OCI-LY7 (cell line): Measurements from ENCODE around the gene WDR70.

Source experiments
- EZH2phosphoT487 ChIP-seq: fragments of 200-600 bp; sonication (generic); IDR thresholded peaks from 2 replicates; pipeline ENCODE4 v1.6.1; 2018; ENCODE audit warnings: low read depth, borderline replicate concordance, mild to moderate bottlenecking, mixed run types, antibody characterized with exemption, low read length, moderate library complexity, mixed read lengths
- TF ChIP-seq, protein P1 (sequence below): fragments of 200-600 bp; sonication (generic); conservative IDR thresholded peaks from 2 replicates; pipeline ENCODE4 v1.5.1; 2014; ENCODE audit warnings: mild to moderate bottlenecking, antibody characterized with exemption, low read length, moderate library complexity, mixed read lengths

DNA sequence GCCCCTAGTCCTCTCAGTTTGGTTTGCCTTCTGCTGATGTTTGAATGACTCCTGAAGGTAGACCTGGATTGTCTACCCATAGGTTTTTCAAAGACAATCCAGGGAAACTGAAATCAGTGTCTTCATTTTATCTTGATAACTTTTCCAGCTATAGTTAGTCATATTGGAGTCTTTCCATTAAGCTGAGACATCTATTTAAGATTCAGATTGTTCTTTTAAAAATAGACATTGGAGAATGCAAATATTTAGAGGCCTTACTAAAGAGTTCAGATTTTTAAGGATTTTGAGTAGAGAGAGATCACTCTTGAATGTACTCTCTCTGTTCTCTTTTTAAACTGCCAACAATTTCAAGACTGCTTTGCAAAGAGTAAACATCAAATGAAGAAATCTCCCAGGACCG lies 391.7 kb downstream of the WDR70 start:
- no peak for TF ChIP-seq EZH2phosphoT487
- TF ChIP-seq, protein P1, sequence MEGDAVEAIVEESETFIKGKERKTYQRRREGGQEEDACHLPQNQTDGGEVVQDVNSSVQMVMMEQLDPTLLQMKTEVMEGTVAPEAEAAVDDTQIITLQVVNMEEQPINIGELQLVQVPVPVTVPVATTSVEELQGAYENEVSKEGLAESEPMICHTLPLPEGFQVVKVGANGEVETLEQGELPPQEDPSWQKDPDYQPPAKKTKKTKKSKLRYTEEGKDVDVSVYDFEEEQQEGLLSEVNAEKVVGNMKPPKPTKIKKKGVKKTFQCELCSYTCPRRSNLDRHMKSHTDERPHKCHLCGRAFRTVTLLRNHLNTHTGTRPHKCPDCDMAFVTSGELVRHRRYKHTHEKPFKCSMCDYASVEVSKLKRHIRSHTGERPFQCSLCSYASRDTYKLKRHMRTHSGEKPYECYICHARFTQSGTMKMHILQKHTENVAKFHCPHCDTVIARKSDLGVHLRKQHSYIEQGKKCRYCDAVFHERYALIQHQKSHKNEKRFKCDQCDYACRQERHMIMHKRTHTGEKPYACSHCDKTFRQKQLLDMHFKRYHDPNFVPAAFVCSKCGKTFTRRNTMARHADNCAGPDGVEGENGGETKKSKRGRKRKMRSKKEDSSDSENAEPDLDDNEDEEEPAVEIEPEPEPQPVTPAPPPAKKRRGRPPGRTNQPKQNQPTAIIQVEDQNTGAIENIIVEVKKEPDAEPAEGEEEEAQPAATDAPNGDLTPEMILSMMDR = no peak
